Stimulated activated CD4-positive, alpha-beta T cell treated with anti-CD3 and anti-CD28 coated beads, Interleukin-4, amount 100 ng/mL, for 4 hours (primary cell): ENCODE results near the gene PDAP1.
"Not testable (repeated sequence)": the region's sequence is repeated elsewhere in the genome, so short reads cannot be mapped to it uniquely, and the experiment has no call there.

Experiments
- DNase-seq, 2 experiments: peaks; one replicate each; pipeline ENCODE4 v3.0.0-alpha.2; 2020

Gene PDAP1

DNA sequence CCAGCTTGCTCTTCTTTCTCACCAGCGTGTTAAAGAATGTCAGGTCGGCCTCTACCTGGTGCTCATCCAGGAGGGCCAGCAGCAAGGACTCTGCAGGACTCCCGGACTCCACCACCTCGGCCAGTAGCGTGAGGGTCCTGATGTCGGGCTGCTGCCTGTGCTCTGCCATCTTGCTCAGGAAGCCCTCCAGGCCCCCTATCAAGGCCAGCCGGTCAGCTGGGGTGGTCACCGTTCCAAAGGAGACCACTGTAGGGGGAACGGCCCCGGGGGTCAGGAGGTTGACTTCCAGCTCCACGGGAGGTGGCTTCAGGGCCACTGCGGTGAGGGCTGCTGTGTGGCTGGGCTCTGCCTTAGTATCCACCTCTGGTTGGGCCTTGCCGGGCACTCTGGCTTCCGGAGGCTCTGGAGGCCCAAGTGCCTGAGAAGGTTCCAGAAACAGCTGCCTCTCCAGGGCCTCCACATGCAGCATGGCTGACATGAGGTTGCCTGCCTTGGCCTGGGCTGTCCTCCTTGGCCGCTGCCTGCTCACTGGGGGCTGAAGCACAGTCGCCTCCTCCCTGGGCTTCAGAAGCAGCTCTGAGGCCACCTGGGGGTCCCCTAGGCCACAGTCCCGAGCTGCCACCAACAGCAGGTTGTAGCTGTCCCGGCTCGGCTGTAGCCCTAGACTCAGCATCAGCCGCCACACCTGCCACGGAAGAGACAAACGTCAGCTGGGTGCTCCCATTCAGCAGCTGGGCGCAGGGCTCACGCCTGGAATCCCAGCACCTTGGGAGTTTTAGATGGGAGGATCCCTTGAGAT is 16.7 kb upstream of the PDAP1 start:
- DNase-seq = no peak

- DNase-seq = no peak
Observed at GRCh38 chr7:99422625-99423024, 14.2 kb upstream of the PDAP1 start.

GRCh38 chr7:99422186-99422585 is 13.8 kb upstream of the PDAP1 start:
- DNase-seq = no peak

DNA sequence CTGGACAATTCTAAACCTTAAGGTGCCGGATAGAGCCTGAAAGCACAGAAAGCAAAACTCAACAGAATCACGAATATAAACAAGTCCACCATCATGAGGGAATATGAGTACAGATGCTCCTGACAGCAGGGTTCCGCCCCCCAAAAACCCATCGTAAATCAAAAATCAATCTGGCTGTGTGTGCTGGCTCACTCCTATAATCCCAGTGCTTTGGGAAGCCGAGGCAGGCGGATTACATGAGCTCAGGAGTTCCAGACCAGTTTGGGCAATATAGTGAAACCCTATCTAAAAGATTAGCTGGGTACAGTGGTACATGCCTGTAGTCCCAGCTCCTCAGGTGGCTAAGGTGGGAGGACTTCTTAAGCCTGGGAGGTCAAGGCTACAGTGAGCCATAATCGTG is 12.6 kb upstream of the PDAP1 start:
- no peak for DNase-seq

GRCh38 chr7:99420213-99420612 is 11.8 kb upstream of the PDAP1 start:
- no peak for DNase-seq

GRCh38 chr7:99419323-99420021 is 11.1 kb upstream of the PDAP1 start:
- no peak for DNase-seq

DNA sequence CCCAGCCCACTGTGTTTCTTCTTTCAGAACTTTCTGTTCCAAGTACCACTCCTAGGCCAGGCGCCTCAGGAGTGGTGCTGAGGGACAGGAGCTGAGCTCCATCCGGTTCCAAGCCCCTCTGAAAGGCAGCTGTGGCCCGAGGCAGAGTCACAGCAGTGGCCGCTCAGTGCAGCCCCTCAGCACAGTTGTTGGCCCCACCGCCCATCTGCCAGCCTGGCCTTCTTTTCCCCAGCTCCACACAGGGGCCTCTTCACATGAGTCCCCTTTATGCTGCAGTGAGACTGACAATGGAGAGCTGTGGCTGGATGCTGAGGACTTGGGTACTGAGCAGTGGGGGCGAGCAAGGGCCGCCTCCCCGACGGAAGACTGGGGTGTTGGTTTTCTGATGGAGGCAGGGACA is 9.9 kb upstream of the PDAP1 start:
- no peak for DNase-seq

DNA sequence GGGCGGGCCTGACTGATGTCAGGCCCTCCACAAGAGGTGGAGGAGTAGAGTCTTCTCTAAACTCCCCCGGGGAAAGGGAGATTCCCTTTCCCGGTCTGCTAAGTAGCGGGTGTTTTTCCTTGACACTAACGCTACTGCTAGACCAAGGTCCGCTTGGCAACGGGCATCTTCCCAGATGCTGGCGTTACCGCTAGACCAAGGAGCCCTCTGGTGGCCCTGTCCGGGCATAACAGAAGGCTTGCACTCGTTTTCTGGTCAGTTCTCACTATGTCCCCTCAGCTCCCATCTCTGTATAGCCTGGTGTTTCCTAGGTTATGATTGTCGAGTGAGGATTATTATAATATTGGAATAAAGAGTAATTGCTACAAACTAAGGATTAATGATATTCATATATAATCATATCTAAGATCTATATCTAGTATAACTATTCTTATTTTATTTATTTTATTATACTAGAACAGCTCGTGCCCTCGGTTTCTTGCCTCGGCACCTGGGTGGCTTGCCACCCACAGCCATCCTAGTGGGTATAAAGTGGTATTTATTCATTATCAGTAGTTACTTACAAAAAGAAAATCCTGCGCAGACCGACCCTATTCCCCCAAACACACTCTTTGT is 7.2 kb upstream of the PDAP1 start:
- not testable (repeated sequence) for DNase-seq

DNA sequence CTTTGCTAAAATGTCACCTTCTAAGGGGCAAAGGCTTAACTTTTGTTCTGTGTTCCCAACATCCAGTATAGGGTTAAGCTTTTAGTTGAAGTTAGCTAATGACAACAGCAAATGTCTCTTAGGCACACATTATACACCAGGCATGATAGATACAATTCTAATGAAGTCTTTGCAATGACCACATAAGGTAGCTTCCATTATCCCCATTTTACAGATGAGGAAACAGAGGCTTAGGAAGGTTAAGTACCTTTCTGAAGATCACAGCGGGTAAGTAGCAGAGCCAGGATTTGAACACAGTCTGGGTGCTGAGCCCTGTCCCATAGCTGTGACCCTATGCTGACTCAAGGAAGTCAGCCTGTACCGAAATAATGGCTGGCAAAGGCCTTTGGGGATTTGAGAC is 2.2 kb upstream of the PDAP1 start:
- DNase-seq = no peak

DNA sequence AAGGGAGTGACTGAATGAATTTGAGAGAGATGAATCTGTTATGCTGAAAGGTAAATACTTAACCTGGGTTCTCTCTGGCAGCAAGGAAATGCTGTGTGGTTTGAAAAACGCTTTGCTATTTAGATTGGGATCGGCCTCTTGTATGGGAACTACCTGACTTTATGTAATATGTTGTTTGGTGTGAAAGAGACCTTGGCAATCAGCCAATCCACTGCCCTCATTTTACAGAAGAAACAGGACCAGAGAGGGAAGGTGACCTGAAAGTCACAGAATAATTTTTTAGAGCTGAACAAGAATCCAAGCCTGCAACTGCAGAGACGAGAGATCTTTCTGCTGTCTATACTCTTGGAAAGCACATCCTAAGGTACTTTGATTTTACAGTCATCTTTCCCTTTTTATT is 1.4 kb upstream of the PDAP1 start:
- DNase-seq = no peak

- DNase-seq = no peak
Observed at GRCh38 chr7:99409192-99409572, 785 bp upstream of the PDAP1 start.

GRCh38 chr7:99407872-99408378 is 472 bp downstream of the PDAP1 start:
- DNase-seq = peak; percentile 30 to 53

DNA sequence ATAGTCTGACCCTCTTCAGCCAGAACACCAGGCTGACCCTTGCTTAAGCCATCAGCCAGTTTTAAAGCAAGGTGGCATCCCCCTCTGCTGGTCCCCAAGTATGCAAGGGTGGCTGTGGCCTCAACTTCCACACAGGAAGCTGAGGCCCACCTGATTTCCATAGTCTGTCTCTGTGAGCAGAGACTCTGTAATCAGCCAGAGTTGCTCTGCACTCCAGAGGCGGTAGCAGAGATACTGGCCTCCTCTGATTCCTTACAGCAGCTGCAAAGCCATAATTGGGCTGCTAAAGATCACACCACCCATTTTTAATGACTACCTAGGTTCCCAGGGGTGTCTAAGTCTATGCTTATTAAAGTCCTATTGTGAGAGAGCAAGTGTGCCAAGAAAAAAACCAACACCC is 1.8 kb downstream of the PDAP1 start:
- no peak for DNase-seq

- no peak for DNase-seq
Observed at GRCh38 chr7:99404977-99405320, 3.4 kb downstream of the PDAP1 start.

DNA sequence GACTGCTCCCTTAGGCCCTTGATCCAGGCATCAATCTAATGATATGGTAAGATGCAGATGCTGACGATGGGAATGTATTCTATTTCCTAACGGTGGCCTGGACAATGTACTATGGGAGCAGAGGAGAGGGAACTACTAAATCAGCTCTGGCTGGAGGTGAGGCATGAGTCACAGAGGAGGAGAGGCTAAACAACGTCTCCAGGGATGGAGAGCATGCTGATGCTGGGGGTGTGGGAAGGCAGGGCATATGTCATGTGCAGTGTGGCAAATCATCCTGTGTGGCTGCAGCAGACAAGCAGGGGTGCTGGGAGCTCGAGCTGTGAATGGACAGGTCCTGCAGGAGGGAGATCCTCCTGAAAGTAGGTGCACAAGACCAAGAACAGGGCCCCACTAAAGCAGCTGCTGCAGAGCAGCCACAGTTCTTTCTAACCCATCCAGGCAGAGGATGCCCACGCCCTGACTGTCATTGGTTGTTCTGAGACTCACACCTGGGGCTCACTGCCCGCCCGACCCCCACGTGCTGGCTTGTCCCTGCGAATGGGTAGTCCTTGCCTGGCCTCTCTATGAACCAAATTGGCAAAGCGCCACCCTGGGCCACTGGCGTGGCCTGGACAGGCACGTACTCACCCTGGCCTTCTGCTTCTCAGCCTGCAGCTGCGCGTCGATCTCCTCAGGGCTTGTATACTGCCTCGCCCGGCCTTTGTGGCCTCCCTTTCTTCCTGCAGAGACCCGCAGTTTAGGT is 4.0 kb downstream of the PDAP1 start:
- DNase-seq = no peak

GRCh38 chr7:99403764-99404163 is 4.6 kb downstream of the PDAP1 start:
- no peak for DNase-seq

DNA sequence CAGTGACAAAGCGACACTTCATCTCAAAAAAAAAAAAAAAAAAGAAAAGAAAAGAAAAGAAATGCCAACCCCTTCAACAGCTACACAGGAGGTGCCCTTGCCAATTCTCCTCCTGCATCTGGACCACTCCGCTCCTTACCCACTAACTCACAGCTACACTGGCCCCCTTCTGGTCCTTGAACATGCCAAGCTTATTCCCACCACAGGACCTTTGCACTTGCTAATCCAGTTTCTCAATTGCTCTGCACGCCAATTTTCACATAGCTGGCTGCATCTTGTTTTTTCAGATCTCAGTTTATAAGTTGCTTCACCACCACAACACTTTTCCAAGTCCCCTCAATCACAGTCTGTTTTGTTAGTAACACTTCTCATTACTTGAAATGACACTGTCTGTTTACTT is 5.5 kb downstream of the PDAP1 start:
- DNase-seq = no peak

DNA sequence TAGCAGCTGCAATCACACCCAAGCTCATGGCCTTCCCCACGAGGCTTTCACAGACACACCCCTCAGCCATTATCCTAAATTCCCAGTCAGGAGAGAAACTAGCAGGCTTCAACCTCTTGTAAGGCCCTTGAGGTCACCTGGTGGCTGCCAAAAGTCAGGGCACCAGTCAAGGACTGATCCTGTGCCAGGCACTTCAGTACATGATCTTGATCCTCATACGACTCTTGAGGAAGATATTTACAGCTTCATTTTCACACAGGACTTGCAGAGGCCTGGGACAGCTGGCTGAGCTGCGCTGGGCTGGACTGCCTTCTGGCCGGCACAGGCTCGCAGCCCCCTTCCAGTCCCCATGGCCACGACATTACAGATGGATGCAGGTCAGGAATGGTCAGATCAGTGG is 8.8 kb downstream of the PDAP1 start:
- DNase-seq = no peak

DNA sequence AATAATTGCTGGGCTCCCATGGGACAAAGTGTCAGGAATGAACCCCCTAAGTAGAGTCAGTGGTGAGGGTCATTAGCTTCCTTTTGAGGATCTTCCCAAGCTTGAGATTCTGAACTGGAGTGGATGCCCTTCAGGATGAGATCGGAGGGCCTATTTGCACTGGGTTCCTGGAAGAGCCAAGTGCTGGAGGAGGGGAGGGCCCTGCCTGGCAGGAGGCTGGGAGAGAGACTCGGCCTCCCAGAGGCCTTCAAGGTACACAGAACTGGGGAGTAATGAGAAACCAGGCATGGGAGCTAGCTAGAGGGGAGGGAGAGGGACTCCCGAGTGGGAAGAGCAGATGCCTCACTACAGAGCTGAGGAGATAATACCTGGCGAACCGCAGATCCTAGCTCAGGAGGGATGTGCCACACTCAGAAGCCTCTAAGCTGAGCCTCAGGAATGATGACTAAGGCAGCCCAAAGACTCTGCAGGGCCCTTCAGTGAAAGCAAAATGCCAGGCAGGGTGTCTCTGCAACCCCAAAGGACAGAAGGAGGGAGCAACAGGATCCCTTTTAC is 9.4 kb downstream of the PDAP1 start:
- DNase-seq = no peak

DNA sequence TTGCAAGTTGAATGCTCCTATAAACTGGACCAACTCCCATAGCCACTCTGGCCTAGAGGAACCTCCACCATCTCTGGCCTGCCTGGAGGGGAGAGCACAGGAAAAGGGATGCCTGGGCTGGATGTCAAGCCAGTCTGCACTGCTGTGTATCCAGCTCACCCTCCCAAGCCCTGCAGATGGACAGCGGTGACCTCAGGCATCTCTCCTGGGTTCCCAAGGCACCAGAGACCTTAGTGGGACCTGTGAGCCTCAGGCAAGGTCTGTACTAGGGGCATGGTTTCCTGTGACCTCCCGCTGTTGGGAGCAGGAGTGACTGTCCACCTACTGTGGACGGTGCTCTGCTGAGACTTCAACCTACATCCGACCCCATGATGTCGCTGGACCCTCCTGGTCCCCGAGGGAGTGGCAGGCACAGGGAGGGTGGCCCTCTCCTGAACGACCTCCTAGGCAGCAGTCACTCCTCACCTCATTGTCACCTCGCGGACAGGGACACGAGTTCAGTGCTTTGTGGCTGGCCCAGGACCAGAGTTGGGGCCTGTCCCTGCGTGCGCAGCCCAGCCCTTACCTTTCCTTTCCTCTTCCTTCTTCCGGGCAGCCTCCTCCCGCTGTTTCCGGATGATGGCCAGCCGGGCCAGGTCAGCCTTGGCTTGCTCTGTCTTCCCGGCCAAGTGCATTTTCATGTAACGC is 11.0 kb downstream of the PDAP1 start:
- DNase-seq = no peak

- DNase-seq = no peak
Observed at GRCh38 chr7:99396418-99397296, 11.7 kb downstream of the PDAP1 start.
